H9 (cell line): Measurements from ENCODE around the gene MPZ. TPM values are rescaled to one million over a fixed set of nuclear protein-coding genes. Genes with fewer than 3 reads are reported as not detected.

Source experiments
- DNase-seq: peaks from one replicate; pipeline ENCODE4 v3.0.0-alpha.2; 2017
- H2AFZ ChIP-seq: one replicate; pipeline ENCODE4 v1.6.1; 2013; ENCODE audit warnings: mild to moderate bottlenecking, low read length, control low read depth, moderate library complexity
- H2AK5ac ChIP-seq: 2 replicates; pipeline ENCODE4 v1.6.1; 2013; ENCODE audit warnings: low read length, control low read depth, mixed read lengths; ENCODE audit not compliant: insufficient read length
- H2BK120ac ChIP-seq: one replicate; pipeline ENCODE4 v1.6.1; 2013; ENCODE audit warnings: low read depth, mild to moderate bottlenecking, low read length, control low read depth, inconsistent platforms; ENCODE audit not compliant: poor library complexity, severe bottlenecking
- H2BK12ac ChIP-seq: 2 replicates; pipeline ENCODE4 v1.6.1; 2013; ENCODE audit warnings: low read length, control low read depth, mixed read lengths, low read depth; ENCODE audit not compliant: insufficient read length
- H2BK15ac ChIP-seq: 2 replicates; pipeline ENCODE4 v1.6.1; 2013; ENCODE audit warnings: low read depth, low read length, control low read depth
- H2BK20ac ChIP-seq: one replicate; pipeline ENCODE4 v1.6.1; 2013; ENCODE audit warnings: low read depth, mild to moderate bottlenecking, low read length, control low read depth, inconsistent platforms; ENCODE audit not compliant: poor library complexity, severe bottlenecking
- H2BK5ac ChIP-seq: 2 replicates; pipeline ENCODE4 v1.6.1; 2013; ENCODE audit warnings: low read length, control low read depth, mixed read lengths; ENCODE audit not compliant: insufficient read length
- H3K14ac ChIP-seq: 2 replicates; pipeline ENCODE4 v1.6.1; 2013; ENCODE audit warnings: low read length, control low read depth; ENCODE audit not compliant: insufficient read depth
- H3K18ac ChIP-seq: 2 replicates; pipeline ENCODE4 v1.6.1; 2013; ENCODE audit warnings: low read depth, mild to moderate bottlenecking, mixed read lengths, low read length, control low read depth; ENCODE audit not compliant: insufficient read length
- H3K23ac ChIP-seq: 2 replicates; pipeline ENCODE4 v1.6.1; 2013; ENCODE audit warnings: low read length, control low read depth, mixed read lengths, low read depth; ENCODE audit not compliant: insufficient read length
- H3K23me2 ChIP-seq: 2 replicates; pipeline ENCODE4 v1.6.1; 2013; ENCODE audit warnings: low read depth, mild to moderate bottlenecking, mixed read lengths, low read length, control low read depth; ENCODE audit not compliant: insufficient read length, poor library complexity, severe bottlenecking
- H3K27ac ChIP-seq: 2 replicates; pipeline ENCODE4 v1.5.1; 2013; ENCODE audit warnings: low read length, control low read depth, mixed read lengths, low read depth; ENCODE audit not compliant: insufficient read length
- H3K27me3 ChIP-seq: 2 replicates; pipeline ENCODE4 v1.6.1; 2013; ENCODE audit warnings: low read length, control low read depth, inconsistent platforms; ENCODE audit not compliant: insufficient read depth
- H3K4ac ChIP-seq: 2 replicates; pipeline ENCODE4 v1.6.1; 2013; ENCODE audit warnings: low read depth, mild to moderate bottlenecking, control low read depth, inconsistent platforms, low read length, moderate library complexity
- H3K4me1 ChIP-seq: 2 replicates; pipeline ENCODE4 v1.6.1; 2013; ENCODE audit warnings: low read length, control low read depth, inconsistent platforms; ENCODE audit not compliant: insufficient read depth
- H3K4me2 ChIP-seq: 2 replicates; pipeline ENCODE4 v1.6.1; 2013; ENCODE audit warnings: low read length, control low read depth, mixed read lengths; ENCODE audit not compliant: insufficient read length, insufficient read depth
- H3K56ac ChIP-seq: 2 replicates; pipeline ENCODE4 v1.6.1; 2013; ENCODE audit warnings: low read depth, mild to moderate bottlenecking, mixed read lengths, low read length, control low read depth; ENCODE audit not compliant: insufficient read length
- H3K79me1 ChIP-seq: 2 replicates; pipeline ENCODE4 v1.6.1; 2013; ENCODE audit warnings: low read depth, mild to moderate bottlenecking, moderate library complexity, low read length, control low read depth, inconsistent platforms; ENCODE audit not compliant: insufficient read depth, poor library complexity, severe bottlenecking
- H3K79me2 ChIP-seq: 2 replicates; pipeline ENCODE4 v1.6.1; 2013; ENCODE audit warnings: low read length, control low read depth, inconsistent platforms; ENCODE audit not compliant: insufficient read depth
- H3K9ac ChIP-seq: 2 replicates; pipeline ENCODE4 v1.6.1; 2013; ENCODE audit warnings: low read length, control low read depth, mixed read lengths; ENCODE audit not compliant: insufficient read length; ENCODE audit errors: extremely low read depth
- H3K9me3 ChIP-seq: one replicate; pipeline ENCODE4 v1.6.1; 2013; ENCODE audit warnings: low read depth, low read length, inconsistent platforms; ENCODE audit not compliant: control insufficient read depth
- H3T11ph ChIP-seq: one replicate; pipeline ENCODE4 v1.6.1; 2013; ENCODE audit warnings: mild to moderate bottlenecking, low read length, control low read depth, inconsistent platforms
- H4K20me1 ChIP-seq: one replicate; pipeline ENCODE4 v1.6.1; 2013; ENCODE audit not compliant: control insufficient read depth, insufficient read length, insufficient read depth
- H4K5ac ChIP-seq: 2 replicates; pipeline ENCODE4 v1.6.1; 2013; ENCODE audit warnings: low read depth, mild to moderate bottlenecking, mixed read lengths, low read length, control low read depth; ENCODE audit not compliant: insufficient read length
- H4K8ac ChIP-seq: replicated peaks from 2 replicates; pipeline ENCODE4 v1.6.1; 2013; ENCODE audit warnings: low read length, control low read depth, mixed read lengths, low read depth; ENCODE audit not compliant: insufficient read length
- H4K91ac ChIP-seq: 2 replicates; pipeline ENCODE4 v1.6.1; 2013; ENCODE audit warnings: low read depth, mild to moderate bottlenecking, moderate library complexity, mixed read lengths, low read length, control low read depth; ENCODE audit not compliant: insufficient read length
- H3K27ac Mint-ChIP-seq, 3 experiments: 2 replicates in 2 of 3; 3 replicates in 1 of 3; pipeline ENCODE4 v1.8.0; 2020 to 2021; ENCODE audit warnings: mixed read lengths in 3 of 3, mild to moderate bottlenecking in 1 of 3, moderate library complexity in 1 of 3
- H3K27me3 Mint-ChIP-seq: 2 replicates; pipeline ENCODE4 v1.8.0; 2021; ENCODE audit warnings: low read depth, mild to moderate bottlenecking, moderate library complexity, mixed read lengths
- H3K36me3 Mint-ChIP-seq, 3 experiments: 2 replicates in 2 of 3; 3 replicates in 1 of 3; pipeline ENCODE4 v1.8.0; 2020 to 2021; ENCODE audit warnings: low read depth in 3 of 3, mixed read lengths in 3 of 3; ENCODE audit not compliant: insufficient read depth in 1 of 3
- H3K4me1 Mint-ChIP-seq, 2 experiments: 2 replicates each; pipeline ENCODE4 v1.8.0; 2020; ENCODE audit warnings: mixed read lengths in 2 of 2
- H3K4me3 Mint-ChIP-seq, 2 experiments: 2 replicates in 1 of 2; 3 replicates in 1 of 2; pipeline ENCODE4 v1.8.0; 2020 to 2021; ENCODE audit warnings: mild to moderate bottlenecking in 2 of 2, mixed read lengths in 2 of 2, moderate library complexity in 1 of 2
- H3K9me3 Mint-ChIP-seq, 2 experiments: 2 replicates in 1 of 2; 3 replicates in 1 of 2; pipeline ENCODE4 v1.8.0; 2020; ENCODE audit warnings: mild to moderate bottlenecking in 2 of 2, mixed read lengths in 2 of 2, moderate library complexity in 1 of 2
- WGBS: extraction: QIAGEN DNeasy Blood & Tissue Kit; methylation state at CpG from one replicate; pipeline ENCODE4 v1.1.7; 2013; ENCODE audit warnings: missing lambda C conversion rate, low lambda C conversion rate, mixed read lengths; ENCODE audit not compliant: insufficient read length; ENCODE audit errors: extremely low coverage; 5-methylcytosine and 5-hydroxymethylcytosine counted together
- total RNA-seq: library from RNA; stranded (reverse); gene quantifications from 2 replicates; pipeline ENCODE4 v1.2.1, GENCODE V29; 2021
- TF ChIP-seq, protein P1 (sequence below): fragments of 200-600 bp; sonication (generic); conservative IDR thresholded peaks from 3 replicates; pipeline ENCODE4 v1.8.0; 2021; ENCODE audit warnings: antibody characterized with exemption, mild to moderate bottlenecking

MPZ gene
- total RNA-seq, 1 experiment from 2014 or later, result 2.7 TPM

DNA sequence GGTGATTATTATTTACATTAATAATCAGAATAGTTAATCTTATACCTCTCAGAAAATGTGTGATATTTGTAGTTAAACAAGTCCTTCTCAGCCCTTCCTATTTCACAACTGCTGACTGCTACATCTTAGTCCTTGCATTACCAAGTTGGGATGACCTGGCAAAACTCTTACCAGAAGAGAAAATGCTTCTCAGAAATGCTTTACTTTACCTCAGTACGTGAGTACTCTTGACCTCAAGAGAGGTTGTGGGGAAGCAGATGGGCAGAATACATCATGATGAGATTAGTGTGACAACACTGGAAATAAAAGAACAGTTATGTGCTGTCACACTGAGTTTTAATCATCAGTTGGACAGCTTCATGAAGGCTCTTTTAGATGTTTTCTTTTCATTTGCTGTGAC is 41.7 kb upstream of the MPZ start:
- Histone ChIP-seq H3K18ac (no peak overlapping the region), H3K4ac (no peak overlapping the region), H3K4me1 (no peaks in the 10 kb centered on the region), H3K56ac (no peak overlapping the region), H4K20me1 (no peaks in the 10 kb centered on the region), H3K23ac (no peak overlapping the region), H4K8ac (no peak overlapping the region), H3K9me3 (no peaks in the 10 kb centered on the region), H4K5ac (no peak overlapping the region), H3K27me3 (no peaks in the 10 kb centered on the region), H4K91ac (no peak overlapping the region), H3K23me2 (no peaks in the 10 kb centered on the region), H3K27ac (no peak overlapping the region), H3K4me2 (no peak overlapping the region), H3T11ph (no peak overlapping the region), H2BK120ac (no peak overlapping the region), H3K14ac (no peak overlapping the region), H3K79me1 (no peaks in the 10 kb centered on the region), H3K79me2 (no peaks in the 10 kb centered on the region), H2BK15ac (no peak overlapping the region), H2BK5ac (no peak overlapping the region), H3K9ac (no peak overlapping the region), H2AK5ac (no peak overlapping the region), H2BK20ac (no peak overlapping the region), H2BK12ac (no peak overlapping the region), H2AFZ (no peak overlapping the region)
- WGBS, result no CpG with 5 or more reads among the region's 1 CpG
- H3K27me3 Mint-ChIP-seq, result no peaks in the 10 kb centered on the region
- no peak overlapping the region for H3K27ac Mint-ChIP-seq
- DNase-seq, result no peak
- no peak overlapping the region for H3K4me3 Mint-ChIP-seq
- H3K36me3 Mint-ChIP-seq, result peaks cover 4 to 20% (median 9%) of the 10 kb centered on the region in 3 experiments; a peak in 6 of 7 replicates
- no peaks in the 10 kb centered on the region for H3K9me3 Mint-ChIP-seq
- TF ChIP-seq, protein P1, sequence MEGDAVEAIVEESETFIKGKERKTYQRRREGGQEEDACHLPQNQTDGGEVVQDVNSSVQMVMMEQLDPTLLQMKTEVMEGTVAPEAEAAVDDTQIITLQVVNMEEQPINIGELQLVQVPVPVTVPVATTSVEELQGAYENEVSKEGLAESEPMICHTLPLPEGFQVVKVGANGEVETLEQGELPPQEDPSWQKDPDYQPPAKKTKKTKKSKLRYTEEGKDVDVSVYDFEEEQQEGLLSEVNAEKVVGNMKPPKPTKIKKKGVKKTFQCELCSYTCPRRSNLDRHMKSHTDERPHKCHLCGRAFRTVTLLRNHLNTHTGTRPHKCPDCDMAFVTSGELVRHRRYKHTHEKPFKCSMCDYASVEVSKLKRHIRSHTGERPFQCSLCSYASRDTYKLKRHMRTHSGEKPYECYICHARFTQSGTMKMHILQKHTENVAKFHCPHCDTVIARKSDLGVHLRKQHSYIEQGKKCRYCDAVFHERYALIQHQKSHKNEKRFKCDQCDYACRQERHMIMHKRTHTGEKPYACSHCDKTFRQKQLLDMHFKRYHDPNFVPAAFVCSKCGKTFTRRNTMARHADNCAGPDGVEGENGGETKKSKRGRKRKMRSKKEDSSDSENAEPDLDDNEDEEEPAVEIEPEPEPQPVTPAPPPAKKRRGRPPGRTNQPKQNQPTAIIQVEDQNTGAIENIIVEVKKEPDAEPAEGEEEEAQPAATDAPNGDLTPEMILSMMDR, result no peak
- H3K4me1 Mint-ChIP-seq, result no peaks in the 10 kb centered on the region
